WTC11 (cell line): Measurements from ENCODE around the gene TNMD.

Experiments used
- CTCF ChIP-seq: fragments of 200-600 bp; IDR thresholded peaks from 2 replicates; pipeline ENCODE4 v1.8.0; 2022; ENCODE audit warnings: antibody characterized with exemption
- MAX ChIP-seq: sonication (generic); formaldehyde crosslinking; IDR thresholded peaks from 2 replicates; pipeline ENCODE4 v1.8.0; 2022; ENCODE audit warnings: mild to moderate bottlenecking, missing genetic modification reagents
- USF2 ChIP-seq: sonication (generic); formaldehyde crosslinking; IDR thresholded peaks from 2 replicates; pipeline ENCODE4 v1.8.1; 2023; ENCODE audit warnings: mild to moderate bottlenecking, missing genetic modification reagents, moderate library complexity
- ZNF121 ChIP-seq: sonication (generic); formaldehyde crosslinking; IDR thresholded peaks from 2 replicates; pipeline ENCODE4 v1.8.0; 2023; ENCODE audit warnings: missing genetic modification reagents

- no peak for TF ChIP-seq CTCF
- no peak for TF ChIP-seq ZNF121 (CRISPR knock-in tag)
- TF ChIP-seq USF2 = no peak
- no peak for TF ChIP-seq MAX (CRISPR knock-in tag)
These were observed 58.5 kb downstream of the TNMD start for GRCh38 chrX:100643212-100643611.
